Epithelial cell of esophagus (primary cell): ENCODE results near the gene OCA2.

Experiments
- DNase-seq: peaks from one replicate; pipeline ENCODE4 v3.0.0; 2010; ENCODE audit warnings: low read depth
- H3K4me3 ChIP-seq: 2 replicates; pipeline ENCODE4 v1.5.1; 2011; ENCODE audit warnings: mild to moderate bottlenecking, low read length, control low read depth
- TF ChIP-seq, protein P1 (sequence below): IDR thresholded peaks from 2 replicates; pipeline ENCODE4 v1.5.1; 2011; ENCODE audit warnings: low read depth, mild to moderate bottlenecking, low read length, control low read depth, inconsistent platforms; ENCODE audit not compliant: insufficient read depth; ENCODE audit errors: missing control alignments

The OCA2 gene

DNA sequence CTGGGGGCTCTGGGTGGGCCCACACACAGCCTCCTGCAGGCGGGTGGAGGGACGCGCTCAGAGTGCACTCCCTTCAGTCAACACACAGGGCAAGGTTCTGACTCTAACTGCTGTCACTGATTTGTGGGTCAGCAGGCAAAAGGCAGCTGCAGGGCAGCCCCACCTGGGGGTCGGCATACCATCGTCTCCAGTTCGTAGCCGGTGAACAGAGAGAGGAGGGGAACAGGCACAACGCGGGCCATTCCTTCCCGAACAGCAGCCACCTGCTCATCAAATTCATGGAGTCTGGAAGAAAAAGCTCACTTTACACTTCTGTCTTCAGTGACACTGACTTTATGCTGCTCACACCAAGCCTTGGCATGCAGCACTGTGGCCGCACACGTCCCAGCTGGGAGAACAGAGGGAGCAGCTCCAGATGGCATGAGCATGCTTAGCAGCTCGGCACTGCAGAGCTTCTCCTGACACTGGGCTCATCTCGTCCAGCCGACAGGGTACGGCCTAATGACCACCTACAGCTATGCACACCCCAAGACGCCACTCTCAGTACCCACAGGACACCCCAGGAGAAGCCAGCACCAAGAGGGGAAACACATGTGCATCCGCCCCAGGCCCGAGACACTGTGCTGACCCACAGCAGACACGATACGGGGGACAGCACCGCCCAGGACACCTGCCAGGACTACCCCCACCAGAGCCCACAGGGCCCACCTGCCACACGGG lies 14.4 kb upstream of the OCA2 start:
- H3K4me3 ChIP-seq: no peak overlapping the region
- TF ChIP-seq, protein P1, sequence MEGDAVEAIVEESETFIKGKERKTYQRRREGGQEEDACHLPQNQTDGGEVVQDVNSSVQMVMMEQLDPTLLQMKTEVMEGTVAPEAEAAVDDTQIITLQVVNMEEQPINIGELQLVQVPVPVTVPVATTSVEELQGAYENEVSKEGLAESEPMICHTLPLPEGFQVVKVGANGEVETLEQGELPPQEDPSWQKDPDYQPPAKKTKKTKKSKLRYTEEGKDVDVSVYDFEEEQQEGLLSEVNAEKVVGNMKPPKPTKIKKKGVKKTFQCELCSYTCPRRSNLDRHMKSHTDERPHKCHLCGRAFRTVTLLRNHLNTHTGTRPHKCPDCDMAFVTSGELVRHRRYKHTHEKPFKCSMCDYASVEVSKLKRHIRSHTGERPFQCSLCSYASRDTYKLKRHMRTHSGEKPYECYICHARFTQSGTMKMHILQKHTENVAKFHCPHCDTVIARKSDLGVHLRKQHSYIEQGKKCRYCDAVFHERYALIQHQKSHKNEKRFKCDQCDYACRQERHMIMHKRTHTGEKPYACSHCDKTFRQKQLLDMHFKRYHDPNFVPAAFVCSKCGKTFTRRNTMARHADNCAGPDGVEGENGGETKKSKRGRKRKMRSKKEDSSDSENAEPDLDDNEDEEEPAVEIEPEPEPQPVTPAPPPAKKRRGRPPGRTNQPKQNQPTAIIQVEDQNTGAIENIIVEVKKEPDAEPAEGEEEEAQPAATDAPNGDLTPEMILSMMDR: no peak

DNA sequence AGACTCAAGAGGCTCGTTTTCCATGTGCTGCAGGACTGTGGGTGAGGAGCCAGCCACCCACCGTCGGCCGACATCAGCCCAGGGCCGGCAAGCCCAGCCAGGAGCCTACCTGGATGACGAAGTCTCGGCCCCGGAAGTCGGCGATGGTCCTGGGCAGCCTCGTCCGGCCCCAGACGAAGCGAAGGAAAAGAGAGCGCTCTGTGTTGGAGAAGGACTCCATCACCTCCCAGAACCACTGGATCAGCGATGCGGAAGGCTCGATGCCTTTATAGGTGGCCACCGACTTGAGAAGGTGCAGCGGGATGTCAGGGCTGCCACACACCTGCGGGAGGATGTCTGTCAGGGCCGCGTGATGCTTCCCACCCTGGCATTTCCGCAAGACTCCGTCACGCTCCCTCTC lies 13.8 kb upstream of the OCA2 start:
- no peak for DNase-seq
- TF ChIP-seq, protein P1: no peak

More for the DNA sequence above, 14.4 kb upstream of the OCA2 start:
- DNase-seq: no peak

DNA sequence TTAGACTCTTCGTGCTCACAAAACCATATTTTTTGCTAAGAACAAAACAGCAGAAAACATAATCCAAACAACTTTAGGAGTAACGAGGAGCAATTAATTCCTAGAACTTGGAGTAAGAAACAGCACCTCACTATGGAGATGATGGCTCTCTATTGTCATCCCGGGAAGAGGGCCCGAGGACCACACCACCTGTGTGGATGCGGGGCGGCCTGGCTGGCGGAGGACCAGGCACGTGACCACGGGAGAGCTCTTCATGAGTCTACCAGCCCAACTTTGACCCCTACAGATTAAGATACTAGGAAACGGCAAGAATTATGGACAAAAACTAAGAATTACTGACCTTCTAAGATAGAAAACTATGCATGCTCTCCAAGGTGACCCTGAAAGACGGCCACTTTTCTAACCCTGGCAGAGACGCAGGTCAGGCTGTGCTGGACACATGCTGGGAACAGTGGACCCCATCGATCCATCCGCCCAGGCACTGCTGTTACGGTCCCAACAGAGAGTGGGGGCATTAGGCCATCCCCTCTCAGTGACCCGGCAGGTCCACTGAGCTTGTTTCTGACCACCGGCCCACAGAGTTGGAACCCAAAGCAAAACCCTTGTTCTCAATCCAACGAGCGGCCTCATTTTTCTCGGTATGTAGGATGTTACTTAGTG lies 13.1 kb upstream of the OCA2 start:
- DNase-seq: no peak
- TF ChIP-seq, protein P1: no peak
- H3K4me3 ChIP-seq: no peak overlapping the region

More for the DNA sequence above, 13.8 kb upstream of the OCA2 start:
- no peak overlapping the region for H3K4me3 ChIP-seq

DNA sequence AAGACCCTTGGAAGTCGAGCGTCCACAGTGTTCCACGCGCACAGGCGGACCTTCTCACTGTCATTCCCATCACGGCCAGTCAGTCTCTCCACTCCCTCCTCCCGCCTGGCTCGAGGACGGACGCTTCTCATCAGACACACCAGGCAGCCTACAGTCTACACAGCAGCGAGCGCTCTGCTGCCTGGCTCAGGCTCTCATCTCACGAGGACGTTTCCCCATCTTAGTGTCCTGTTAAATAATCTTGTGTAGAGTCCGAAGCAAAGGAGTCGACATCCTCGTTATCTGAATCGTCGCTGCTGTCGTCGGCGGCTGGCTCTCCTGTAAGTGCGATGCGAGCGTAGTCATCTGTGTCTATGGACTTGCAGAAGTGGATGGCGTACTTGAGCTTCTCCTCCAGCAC lies 12.4 kb upstream of the OCA2 start:
- TF ChIP-seq, protein P1: no peak
- no peak for DNase-seq
- H3K4me3 ChIP-seq: no peak overlapping the region

DNA sequence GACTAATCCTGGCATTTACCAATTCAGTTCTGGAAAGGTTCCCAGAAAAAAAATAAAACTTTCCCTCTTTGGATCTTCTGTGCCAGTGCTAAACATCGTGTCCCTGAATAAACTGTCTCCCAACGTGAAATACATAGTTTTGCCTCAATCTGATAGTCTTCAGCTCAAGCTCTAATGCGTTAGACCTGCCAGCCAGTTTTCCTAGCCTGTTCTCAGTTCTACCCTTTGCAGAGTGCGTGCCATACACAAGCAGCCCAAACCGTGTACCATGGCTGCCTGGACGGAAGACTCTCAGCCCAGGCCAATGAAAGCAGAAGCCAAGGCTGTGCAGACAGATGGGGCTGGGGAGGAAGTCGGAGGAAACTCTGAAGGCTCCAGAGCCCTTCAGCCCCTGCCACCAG lies 11.4 kb upstream of the OCA2 start:
- TF ChIP-seq, protein P1: no peak
- H3K4me3 ChIP-seq: no peak overlapping the region
- DNase-seq: no peak

DNA sequence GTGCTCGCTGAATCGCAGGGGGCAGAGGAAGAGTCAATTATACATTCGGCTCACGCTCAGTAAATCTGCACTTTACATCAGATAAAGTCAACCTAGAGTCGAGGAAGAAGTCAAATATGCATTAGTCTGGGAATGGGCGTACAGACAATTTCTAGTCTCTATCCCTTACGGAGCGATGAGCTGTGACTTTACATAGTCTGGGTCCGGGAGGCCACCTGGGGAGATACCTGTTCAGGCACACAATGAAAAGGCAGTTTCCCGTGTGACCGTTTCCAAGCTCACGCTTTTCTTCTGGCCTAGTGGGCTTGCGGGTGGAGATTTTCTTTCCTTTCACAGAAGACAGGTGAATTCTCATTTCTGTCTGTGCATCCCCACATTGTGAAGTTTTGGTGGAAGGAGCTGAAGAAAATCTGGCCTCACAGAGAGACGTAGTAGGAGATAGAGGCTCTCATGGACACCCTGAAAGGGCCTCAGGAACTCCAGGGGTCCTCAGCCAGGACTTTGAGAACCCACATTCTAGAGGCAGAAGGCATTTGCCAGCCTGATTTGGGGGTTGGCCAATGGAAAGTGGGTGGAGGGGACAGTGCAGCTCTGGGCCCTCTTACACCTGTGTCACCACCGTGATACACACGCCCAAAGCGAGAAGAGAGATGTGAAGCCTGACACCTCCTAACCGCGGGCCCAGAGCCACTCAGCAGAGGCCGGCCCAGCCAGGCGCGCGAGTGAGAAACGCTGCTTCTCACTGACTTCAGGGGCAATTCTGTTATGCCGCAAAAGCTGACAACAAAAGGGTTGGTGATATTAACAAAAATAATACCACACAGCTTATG lies 10.7 kb upstream of the OCA2 start:
- no peak overlapping the region for H3K4me3 ChIP-seq
- no peak for DNase-seq
- TF ChIP-seq, protein P1: no peak
